ENCODE data around the gene LCK.
"Not testable (repeated sequence)": the region's sequence is repeated elsewhere in the genome, so short reads cannot be mapped to it uniquely, and the experiment has no call there.

LCK gene

DNA sequence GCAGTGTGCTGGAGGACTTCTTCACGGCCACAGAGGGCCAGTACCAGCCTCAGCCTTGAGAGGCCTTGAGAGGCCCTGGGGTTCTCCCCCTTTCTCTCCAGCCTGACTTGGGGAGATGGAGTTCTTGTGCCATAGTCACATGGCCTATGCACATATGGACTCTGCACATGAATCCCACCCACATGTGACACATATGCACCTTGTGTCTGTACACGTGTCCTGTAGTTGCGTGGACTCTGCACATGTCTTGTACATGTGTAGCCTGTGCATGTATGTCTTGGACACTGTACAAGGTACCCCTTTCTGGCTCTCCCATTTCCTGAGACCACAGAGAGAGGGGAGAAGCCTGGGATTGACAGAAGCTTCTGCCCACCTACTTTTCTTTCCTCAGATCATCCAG is 34.6 kb downstream of the LCK start:
- TF ChIP-seq ZNF274 (IDR thresholded peaks at IDR 0.05; ENCODE audit: low read depth, low read length): no peak
- TF ChIP-seq YY1 (IDR thresholded peaks at IDR 0.05; ENCODE audit: insufficient read depth, insufficient read length): no peak
- TF ChIP-seq SUZ12 (IDR thresholded peaks at IDR 0.05; ENCODE audit: extremely low read depth, insufficient read depth, insufficient read length): no peak
- H3K9me3 ChIP-seq (ENCODE audit: insufficient read depth, low read length): no peaks in the 10 kb centered on the region
- no peak overlapping the region for H3K4me3 ChIP-seq (ENCODE audit: insufficient read length, low read depth)
- no peak for DNase-seq (ENCODE audit: low read depth, low spot score)
- no peak overlapping the region for H3K9ac ChIP-seq (ENCODE audit: insufficient read length, low read depth)
- peaks cover 2% of the 10 kb centered on the region for H3K4me1 ChIP-seq (ENCODE audit: insufficient read depth, insufficient read length)
- H3K36me3 ChIP-seq (ENCODE audit: insufficient read depth, insufficient read length, low read length): no peaks in the 10 kb centered on the region
- no peaks in the 10 kb centered on the region for H3K27me3 ChIP-seq (ENCODE audit: insufficient read depth, insufficient read length)

- no peak overlapping the region for H3K4me3 ChIP-seq (ENCODE audit: insufficient read length, low read depth)
- TF ChIP-seq YY1 (IDR thresholded peaks at IDR 0.05; ENCODE audit: insufficient read depth, insufficient read length) (peak; percentile 31), SUZ12 (IDR thresholded peaks at IDR 0.05; ENCODE audit: extremely low read depth, insufficient read depth, insufficient read length) (no peak)
- no peaks in the 10 kb centered on the region for H3K9me3 ChIP-seq (ENCODE audit: insufficient read depth, low read length)
- peak; percentile 35 for DNase-seq (ENCODE audit: low read depth, low spot score)
- H3K9ac ChIP-seq (ENCODE audit: insufficient read length, low read depth): peak overlapping the region; percentile 57
- H3K27me3 ChIP-seq (ENCODE audit: insufficient read depth, insufficient read length): no peaks in the 10 kb centered on the region
- peaks cover 9% of the 10 kb centered on the region for H3K4me1 ChIP-seq (ENCODE audit: insufficient read depth, insufficient read length)
- no peaks in the 10 kb centered on the region for H3K36me3 ChIP-seq (ENCODE audit: insufficient read depth, insufficient read length, low read length)
These were observed 35.7 kb downstream of the LCK start for GRCh38 chr1:32286763-32287162.

DNA sequence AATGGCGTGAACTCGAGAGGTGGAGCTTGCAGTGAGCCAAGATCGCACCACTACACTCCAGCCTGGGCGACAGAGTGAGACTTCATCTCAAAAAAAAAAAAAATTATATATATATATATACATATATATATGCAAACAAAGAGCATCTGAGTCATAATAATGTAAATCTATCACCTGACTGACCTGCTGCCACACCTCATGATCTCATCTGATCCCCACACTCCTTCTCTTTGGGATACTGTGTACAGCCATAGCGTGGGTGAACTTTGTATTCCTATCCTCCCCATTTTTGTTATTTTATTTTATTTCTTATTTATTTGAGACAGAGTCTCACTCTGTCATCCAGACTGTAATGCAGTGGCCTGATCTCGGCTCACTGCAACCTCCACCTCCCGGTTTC is 38.2 kb downstream of the LCK start:
- H3K9me3 ChIP-seq (ENCODE audit: insufficient read depth, low read length): no peaks in the 10 kb centered on the region
- H3K27me3 ChIP-seq (ENCODE audit: insufficient read depth, insufficient read length): no peaks in the 10 kb centered on the region
- no peak overlapping the region for H3K9ac ChIP-seq (ENCODE audit: insufficient read length, low read depth)
- H3K36me3 ChIP-seq (ENCODE audit: insufficient read depth, insufficient read length, low read length): no peaks in the 10 kb centered on the region
- no peak overlapping the region for H3K4me3 ChIP-seq (ENCODE audit: insufficient read length, low read depth)
- TF ChIP-seq ZNF274 (IDR thresholded peaks at IDR 0.05; ENCODE audit: low read depth, low read length) (no peak), SUZ12 (IDR thresholded peaks at IDR 0.05; ENCODE audit: extremely low read depth, insufficient read depth, insufficient read length) (no peak), YY1 (IDR thresholded peaks at IDR 0.05; ENCODE audit: insufficient read depth, insufficient read length) (no peak)
- no peak for DNase-seq (ENCODE audit: low read depth, low spot score)
- H3K4me1 ChIP-seq (ENCODE audit: insufficient read depth, insufficient read length): peaks cover 9% of the 10 kb centered on the region

- Histone ChIP-seq H3K27me3 (ENCODE audit: insufficient read depth, insufficient read length) (no peaks in the 10 kb centered on the region), H3K9me3 (ENCODE audit: insufficient read depth, low read length) (no peaks in the 10 kb centered on the region), H3K9ac (ENCODE audit: insufficient read length, low read depth) (peak overlapping the region; percentile 79), H3K36me3 (ENCODE audit: insufficient read depth, insufficient read length, low read length) (peaks cover 14% of the 10 kb centered on the region), H3K4me1 (ENCODE audit: insufficient read depth, insufficient read length) (peaks cover 11% of the 10 kb centered on the region), H3K4me3 (ENCODE audit: insufficient read length, low read depth) (peak overlapping the region; percentile 31)
- no peak for DNase-seq (ENCODE audit: low read depth, low spot score)
- TF ChIP-seq ZNF274 (IDR thresholded peaks at IDR 0.05; ENCODE audit: low read depth, low read length): no peak
These were observed 40.2 kb downstream of the LCK start for GRCh38 chr1:32291145-32291707.

GRCh38 chr1:32291708-32292538 is 40.9 kb downstream of the LCK start, which contains the start of gene HDAC1:
TSS of gene HDAC1 (plus strand) at chr1:32292083. CDS start at chr1:32292170, 87 bp downstream.
- DNase-seq (ENCODE audit: low read depth, low spot score): peak; percentile 88
- no peak for TF ChIP-seq ZNF274 (IDR thresholded peaks at IDR 0.05; ENCODE audit: low read depth, low read length)
- peak; percentile 63 for TF ChIP-seq YY1 (IDR thresholded peaks at IDR 0.05; ENCODE audit: insufficient read depth, insufficient read length)
- H3K27me3 ChIP-seq (ENCODE audit: insufficient read depth, insufficient read length): no peaks in the 10 kb centered on the region
- peaks cover 14% of the 10 kb centered on the region for H3K4me1 ChIP-seq (ENCODE audit: insufficient read depth, insufficient read length)
- peak within 1 kb of the TSS; percentile 100 for H3K4me3 ChIP-seq (ENCODE audit: insufficient read length, low read depth)
- peaks cover 21% of the 10 kb centered on the region for H3K36me3 ChIP-seq (ENCODE audit: insufficient read depth, insufficient read length, low read length)
- H3K9me3 ChIP-seq (ENCODE audit: insufficient read depth, low read length): no peaks in the 10 kb centered on the region
- peak within 1 kb of the TSS; percentile 98 for H3K9ac ChIP-seq (ENCODE audit: insufficient read length, low read depth)

- H3K4me1 ChIP-seq (ENCODE audit: insufficient read depth, insufficient read length); H3K9me3 ChIP-seq (ENCODE audit: insufficient read depth, low read length); H3K9ac ChIP-seq (ENCODE audit: insufficient read length, low read depth); H3K27me3 ChIP-seq (ENCODE audit: insufficient read depth, insufficient read length); H3K4me3 ChIP-seq (ENCODE audit: insufficient read length, low read depth); DNase-seq (ENCODE audit: low read depth, low spot score): not testable (repeated sequence)
- peaks cover 65% of the 10 kb centered on the region for H3K36me3 ChIP-seq (ENCODE audit: insufficient read depth, insufficient read length, low read length)
These were observed 47.1 kb downstream of the LCK start for GRCh38 chr1:32298211-32298610.

GRCh38 chr1:32299327-32299726 is 48.3 kb downstream of the LCK start:
- no peak for DNase-seq (ENCODE audit: low read depth, low spot score)
- H3K4me3 ChIP-seq (ENCODE audit: insufficient read length, low read depth): no peak overlapping the region
- H3K27me3 ChIP-seq (ENCODE audit: insufficient read depth, insufficient read length): no peaks in the 10 kb centered on the region
- peaks cover 5% of the 10 kb centered on the region for H3K4me1 ChIP-seq (ENCODE audit: insufficient read depth, insufficient read length)
- TF ChIP-seq YY1 (IDR thresholded peaks at IDR 0.05; ENCODE audit: insufficient read depth, insufficient read length) (no peak), ZNF274 (IDR thresholded peaks at IDR 0.05; ENCODE audit: low read depth, low read length) (no peak), SUZ12 (IDR thresholded peaks at IDR 0.05; ENCODE audit: extremely low read depth, insufficient read depth, insufficient read length) (no peak)
- 0 out of 2 replicates have a peak, but pooled peaks cover under 1% of the 10 kb centered on the region for H3K9me3 ChIP-seq (ENCODE audit: insufficient read depth, low read length)
- H3K9ac ChIP-seq (ENCODE audit: insufficient read length, low read depth): no peak overlapping the region
- H3K36me3 ChIP-seq (ENCODE audit: insufficient read depth, insufficient read length, low read length): peaks cover 76% of the 10 kb centered on the region
